Measurements from ENCODE around the gene AGPS.

- TF ChIP-seq CTCF (IDR thresholded peaks at IDR 0.05), result no peak
- no peak for TF ChIP-seq POLR2A (IDR thresholded peaks at IDR 0.05)
Observed at GRCh38 chr2:177542396-177542795, 149.8 kb downstream of the AGPS start.
